GM19438 (cell line): ENCODE results near the gene CIB4.
"Not testable (repeated sequence)": the region's sequence is repeated elsewhere in the genome, so short reads cannot be mapped to it uniquely, and the experiment has no call there.

ENCODE experiments used
- ATAC-seq: cut with Tn5 transposase; IDR thresholded peaks from one replicate; pipeline ENCODE4 v1.9.1; 2021; ENCODE audit warnings: low read depth; ENCODE audit not compliant: unreplicated experiment

CIB4 gene

DNA sequence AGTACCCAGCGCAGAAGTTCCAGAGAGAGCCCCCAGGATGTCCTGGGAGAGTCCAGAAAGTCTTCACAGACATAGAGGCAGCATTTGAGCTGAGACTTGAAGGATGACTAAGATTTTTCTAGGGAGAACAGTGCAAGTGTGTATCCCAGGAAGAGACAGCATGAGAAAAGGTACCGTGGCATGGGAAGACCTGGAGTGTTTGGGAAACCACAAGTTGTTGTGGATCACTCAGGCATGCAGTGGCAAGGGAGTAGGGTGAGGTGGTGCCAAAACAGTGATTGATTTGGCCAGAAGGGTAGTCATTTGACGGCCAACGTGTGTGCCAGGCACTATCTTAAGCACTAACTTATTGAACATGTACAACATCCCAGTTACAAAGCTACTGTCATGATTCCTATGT lies 26.9 kb upstream of the CIB4 start:
- ATAC-seq, result no peak

DNA sequence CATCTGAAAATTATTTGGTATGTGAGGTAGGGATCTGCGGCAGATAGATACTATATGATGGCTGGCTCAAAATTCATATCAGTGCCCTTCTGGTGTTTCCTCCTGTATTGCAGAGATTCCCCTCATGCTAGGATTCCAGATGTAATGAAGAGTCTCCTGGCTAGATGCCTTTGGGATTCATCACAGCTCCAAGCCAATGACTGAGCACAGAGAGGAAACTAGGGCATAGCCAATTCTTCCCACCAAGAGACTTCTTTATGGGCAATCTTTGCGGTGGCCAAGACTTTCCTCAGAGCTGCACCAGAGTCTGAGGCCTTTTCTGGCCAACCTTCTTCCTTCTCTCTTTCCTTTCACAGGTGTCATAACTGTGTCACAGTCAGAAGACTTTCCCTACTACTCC lies 25.5 kb upstream of the CIB4 start:
- ATAC-seq, result no peak

GRCh38 chr2:26665296-26665695 lies 24.1 kb upstream of the CIB4 start:
- not testable (repeated sequence) for ATAC-seq

- no peak for ATAC-seq
Measured at GRCh38 chr2:26660363-26660962, 19.3 kb upstream of the CIB4 start.

DNA sequence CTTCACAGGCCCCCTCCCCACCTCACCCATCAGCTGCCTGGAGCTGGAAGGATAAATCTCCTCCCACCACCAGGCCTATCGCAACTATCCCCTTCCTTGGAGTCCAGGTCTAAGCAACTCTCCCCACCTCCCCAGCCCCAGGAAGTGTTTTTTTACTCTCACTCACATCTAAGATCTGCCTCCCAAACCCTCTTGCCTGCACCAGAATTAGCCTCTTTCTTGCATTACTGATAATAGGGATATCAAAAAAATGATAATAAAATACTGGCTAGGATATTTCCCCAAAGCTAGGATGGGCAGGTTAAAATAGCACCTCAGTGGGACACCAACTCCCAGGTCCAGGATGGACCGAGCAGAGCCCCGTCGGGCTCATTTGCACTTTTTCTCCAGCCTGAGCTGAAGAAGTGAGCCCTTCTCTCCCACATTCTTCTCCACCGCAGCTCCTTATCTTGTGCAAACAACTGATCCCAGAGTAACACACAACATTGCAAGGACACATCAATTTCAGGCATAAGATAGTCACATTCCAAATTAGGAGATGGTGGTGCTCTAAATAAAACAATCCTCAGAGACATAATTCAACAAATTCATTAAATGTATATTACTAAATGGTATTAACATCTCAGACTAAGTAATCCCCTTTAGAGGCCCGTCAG lies 17.7 kb upstream of the CIB4 start:
- ATAC-seq, result no peak

DNA sequence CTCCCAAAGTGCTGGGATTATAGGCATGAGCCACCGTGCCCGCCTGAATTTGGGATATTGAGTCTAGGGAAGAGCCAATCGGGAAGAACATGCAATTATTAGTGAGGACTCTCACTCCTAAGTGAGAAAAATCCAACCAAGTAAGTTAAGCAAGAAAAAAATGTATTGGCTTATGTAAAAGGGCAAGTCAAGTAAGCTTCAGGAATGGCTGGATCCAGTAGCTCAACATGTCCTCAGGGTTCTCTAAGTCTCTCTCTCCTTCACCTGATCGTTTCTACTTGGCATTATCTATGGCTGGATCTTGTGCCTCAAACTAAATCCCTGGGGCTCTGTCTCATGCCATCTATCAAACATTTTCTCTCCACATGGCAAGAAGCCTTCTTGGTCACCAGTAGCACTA lies 16.1 kb upstream of the CIB4 start:
- ATAC-seq, result no peak

DNA sequence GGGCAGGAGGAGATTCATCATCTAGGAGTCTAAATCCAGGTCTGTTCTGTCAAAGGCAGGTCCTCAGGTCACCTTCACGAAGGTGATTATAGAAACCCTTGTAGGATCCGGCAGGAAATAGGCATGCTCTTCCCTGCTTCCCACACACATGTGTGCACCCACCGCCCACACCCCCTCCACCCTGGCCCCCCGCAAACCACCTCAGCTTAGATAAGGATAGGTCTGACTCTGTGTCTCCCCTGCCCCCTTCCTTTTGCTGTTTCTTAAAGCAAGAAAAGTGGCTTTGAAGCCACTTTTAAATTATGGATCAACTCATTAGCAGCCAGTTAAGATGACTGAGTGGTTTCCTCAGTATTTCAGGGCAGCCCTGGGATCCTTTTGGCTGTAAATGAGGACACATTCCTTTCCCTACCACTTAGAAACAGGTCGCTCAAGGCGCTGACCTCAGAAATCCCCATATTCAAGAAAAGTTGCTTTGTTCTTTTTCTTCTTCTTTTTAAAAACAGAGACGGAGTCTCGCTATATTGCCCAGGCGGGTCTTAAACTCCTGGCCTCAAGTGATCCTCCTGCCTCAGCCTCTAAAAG lies 14.5 kb upstream of the CIB4 start:
- ATAC-seq, result no peak

DNA sequence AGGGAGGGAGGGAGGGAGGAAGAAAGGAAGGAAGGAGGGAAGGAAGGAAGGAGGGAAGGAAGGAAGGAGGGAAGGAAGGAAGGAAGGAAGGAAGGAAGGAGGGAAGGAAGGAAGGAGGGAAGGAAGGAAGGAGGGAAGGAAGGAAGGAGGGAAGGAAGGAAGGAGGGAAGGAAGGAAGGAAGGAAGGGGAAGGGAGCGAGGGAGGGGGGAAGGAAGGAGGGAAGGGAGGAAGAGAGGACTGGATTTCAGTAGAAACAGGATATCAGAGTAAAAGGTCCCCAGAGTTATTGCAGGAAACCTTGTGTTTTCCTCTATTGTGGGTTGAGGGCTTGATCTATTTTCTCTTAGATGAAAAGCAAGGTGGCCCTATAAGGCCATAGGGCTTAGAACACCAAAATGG lies 14.0 kb upstream of the CIB4 start:
- ATAC-seq, result not testable (repeated sequence)

- ATAC-seq, result no peak
Measured at GRCh38 chr2:26654061-26654340, 12.8 kb upstream of the CIB4 start.

GRCh38 chr2:26653207-26654060 lies 12.3 kb upstream of the CIB4 start:
- no peak for ATAC-seq

DNA sequence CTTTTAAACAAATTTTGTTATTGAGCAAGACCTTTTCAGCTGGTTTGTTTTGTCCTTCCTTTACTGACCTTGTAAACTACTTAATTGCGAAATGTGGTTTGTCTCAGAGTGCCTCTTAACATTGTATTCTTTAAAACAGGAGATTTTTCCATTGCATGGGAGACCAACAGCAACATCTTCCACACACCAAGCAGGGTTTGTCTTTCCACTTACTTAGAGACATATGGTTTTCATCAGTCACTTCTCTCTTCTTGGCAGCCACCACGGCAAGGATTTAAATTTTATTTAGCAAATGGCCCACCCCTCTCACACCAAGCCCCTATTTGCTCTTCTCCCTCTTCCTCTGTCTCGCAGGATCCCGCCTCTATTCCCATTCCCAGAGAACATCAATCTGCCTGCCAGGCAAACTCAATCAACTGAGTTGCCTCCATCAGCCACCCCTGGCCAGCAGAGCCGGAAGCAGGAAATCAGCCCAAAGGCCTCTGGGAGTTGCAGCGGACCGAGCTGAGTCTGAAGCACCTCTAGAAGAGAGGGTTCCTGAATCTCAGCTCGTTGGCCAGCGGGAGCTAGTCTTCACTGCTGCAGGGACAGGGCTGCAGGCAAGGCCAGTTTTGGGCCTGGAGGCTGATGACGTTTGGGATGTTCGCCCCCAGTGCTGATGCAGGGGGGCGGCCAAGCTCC lies 11.3 kb upstream of the CIB4 start:
- no peak for ATAC-seq

- ATAC-seq, result no peak
Measured at GRCh38 chr2:26651799-26652198, 10.6 kb upstream of the CIB4 start.

- ATAC-seq, result no peak
Measured at GRCh38 chr2:26651470-26651771, 10.3 kb upstream of the CIB4 start.

GRCh38 chr2:26650713-26651469 lies 9.7 kb upstream of the CIB4 start:
- no peak for ATAC-seq

GRCh38 chr2:26649992-26650712 lies 9.0 kb upstream of the CIB4 start:
- no peak for ATAC-seq

DNA sequence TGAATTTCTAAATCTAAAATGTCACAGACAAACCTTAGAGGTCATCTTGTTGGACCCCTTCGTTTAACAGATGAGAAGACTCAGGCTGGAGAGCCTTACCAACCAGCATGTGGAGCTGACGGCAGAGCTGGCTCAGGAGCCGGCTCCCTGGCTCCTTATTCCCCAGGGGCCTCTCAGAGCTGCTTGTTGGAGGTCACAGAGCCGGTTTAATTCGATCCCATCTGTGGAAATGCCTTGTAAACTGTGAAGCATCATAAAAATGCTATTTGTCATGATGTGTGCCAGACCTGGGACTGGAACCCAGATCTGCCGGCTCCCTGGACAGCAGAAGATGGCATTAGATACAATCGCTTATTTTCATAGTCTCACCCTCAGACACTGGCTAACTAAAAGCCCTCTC lies 8.2 kb upstream of the CIB4 start:
- ATAC-seq, result no peak

DNA sequence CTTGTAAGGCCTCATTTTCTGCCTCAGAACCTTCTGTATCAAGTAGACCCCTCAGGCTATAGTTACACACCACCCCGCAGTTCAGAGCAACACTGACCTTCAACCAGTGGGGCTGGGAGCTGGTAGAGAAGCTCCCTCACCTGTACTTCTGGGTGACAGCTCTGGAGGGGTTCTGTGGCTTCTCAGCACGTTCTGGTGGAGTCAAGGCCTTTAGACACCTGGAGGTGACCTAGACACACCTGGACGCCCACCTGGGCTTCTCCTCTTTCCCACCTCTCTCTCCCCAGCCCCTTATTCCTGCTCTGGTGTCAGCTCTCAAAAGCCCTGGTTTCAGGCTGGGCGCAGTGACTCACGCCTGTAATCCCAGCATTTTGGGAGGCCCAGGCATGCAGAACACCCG lies 7.3 kb upstream of the CIB4 start:
- no peak for ATAC-seq

DNA sequence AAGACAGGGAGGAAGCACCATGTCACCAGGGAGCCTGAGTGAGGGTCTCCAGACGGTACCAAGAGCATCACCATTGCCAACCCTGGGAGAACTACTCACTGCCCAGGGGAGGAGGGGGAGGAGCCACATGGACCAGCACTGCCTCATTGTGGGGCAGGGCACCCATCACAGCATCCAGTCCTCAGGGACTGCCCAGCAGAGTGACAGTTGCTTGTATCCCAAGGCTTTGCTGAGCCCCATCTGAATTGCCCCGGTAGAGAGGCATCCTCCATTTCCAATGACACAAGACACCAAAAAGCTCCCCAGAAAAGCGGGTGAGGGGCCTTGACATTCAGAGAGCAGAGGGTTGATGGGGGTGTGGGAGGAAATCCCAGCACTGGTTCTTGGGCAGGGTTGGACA lies 6.8 kb upstream of the CIB4 start:
- no peak for ATAC-seq

- no peak for ATAC-seq
Measured at GRCh38 chr2:26646986-26647672, 6.0 kb upstream of the CIB4 start.
